BLaER1 treated with 17β-estradiol and CSF1 and Interleukin-3, amounts not matched to agents 10 nM and 100 nM (cell line): ENCODE results near the gene CD2.

Experiments
- H3K27ac ChIP-seq, 11 experiments: shearing (Covaris generic); formaldehyde crosslinking; 2 replicates each; pipeline ENCODE4 v1.8.1; 2022
- H3K27me3 ChIP-seq, 11 experiments: shearing (Covaris generic); formaldehyde crosslinking; 2 replicates each; pipeline ENCODE4 v1.8.1; 2022
- H3K36me3 ChIP-seq, 11 experiments: shearing (Covaris generic); formaldehyde crosslinking; 2 replicates each; pipeline ENCODE4 v1.8.1; 2022
- H3K4me1 ChIP-seq, 10 experiments: shearing (Covaris generic); formaldehyde crosslinking; 2 replicates each; pipeline ENCODE4 v1.8.1; 2022
- H3K4me2 ChIP-seq, 11 experiments: shearing (Covaris generic); formaldehyde crosslinking; 2 replicates each; pipeline ENCODE4 v1.8.1; 2022
- H3K4me3 ChIP-seq, 10 experiments: shearing (Covaris generic); formaldehyde crosslinking; 2 replicates each; pipeline ENCODE4 v1.8.1; 2022
- H3K9ac ChIP-seq, 11 experiments: shearing (Covaris generic); formaldehyde crosslinking; 2 replicates each; pipeline ENCODE4 v1.8.1; 2022
- H3K9me3 ChIP-seq, 11 experiments: shearing (Covaris generic); formaldehyde crosslinking; replicated peaks in 1 of 11; 2 replicates each; pipeline ENCODE4 v1.8.1; 2022
- H4K20me1 ChIP-seq, 11 experiments: shearing (Covaris generic); formaldehyde crosslinking; 2 replicates each; pipeline ENCODE4 v1.8.1; 2022
- Cebpa-rat ChIP-seq, 11 experiments: shearing (Covaris generic); IDR thresholded peaks; 2 replicates each; pipeline ENCODE4 v1.8.1; 2022

CD2 gene

DNA sequence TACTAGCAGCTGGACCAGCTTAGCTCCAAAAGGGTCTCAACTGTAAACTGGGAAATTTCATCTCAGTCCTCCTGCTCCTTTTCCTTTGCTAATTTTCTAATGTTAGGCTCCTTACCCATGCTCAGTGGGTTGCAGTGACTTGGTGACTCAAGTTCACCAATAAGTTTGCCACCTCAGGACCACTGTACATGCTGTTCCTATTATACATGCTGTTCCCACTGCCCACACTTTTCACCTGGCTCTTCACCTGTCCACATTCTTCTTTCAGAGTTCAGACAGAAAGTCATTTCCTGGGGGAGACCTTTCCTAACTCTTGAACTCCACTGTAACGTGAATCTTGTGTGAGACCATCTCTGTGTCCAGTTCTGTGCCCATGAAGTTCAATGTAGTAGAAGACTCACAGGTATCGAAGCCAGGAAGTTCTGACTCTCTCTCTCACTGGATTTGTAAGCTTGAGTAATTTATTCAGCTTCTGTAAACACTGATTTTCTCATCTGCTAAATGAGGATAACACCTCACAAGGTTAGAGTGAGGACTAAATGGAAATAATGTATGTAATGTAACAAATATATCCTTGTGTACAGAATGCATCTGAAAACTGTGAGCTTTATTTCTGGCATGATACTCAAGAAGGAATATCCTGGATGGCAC is 17.9 kb downstream of the CD2 start:
- H3K4me3 ChIP-seq, result no peak overlapping the region
- no peaks in the 10 kb centered on the region for H4K20me1 ChIP-seq
- H3K27me3 ChIP-seq, result peaks cover 0 to 25% (median 0%) of the 10 kb centered on the region in 11 experiments; a peak in 5 of 22 replicates
- peaks cover 24 to 43% (median 36%) of the 10 kb centered on the region in 10 experiments for H3K4me1 ChIP-seq
- no peaks in the 10 kb centered on the region; a peak in 1 of 22 replicates for H3K36me3 ChIP-seq
- peaks cover 30 to 38% (median 32%) of the 10 kb centered on the region in 11 experiments for H3K9me3 ChIP-seq
- no peak overlapping the region for H3K4me2 ChIP-seq
- H3K27ac ChIP-seq, result no peak overlapping the region
- TF ChIP-seq Cebpa-rat (IDR thresholded peaks at IDR 0.05), result no peak
- H3K9ac ChIP-seq, result no peak overlapping the region

DNA sequence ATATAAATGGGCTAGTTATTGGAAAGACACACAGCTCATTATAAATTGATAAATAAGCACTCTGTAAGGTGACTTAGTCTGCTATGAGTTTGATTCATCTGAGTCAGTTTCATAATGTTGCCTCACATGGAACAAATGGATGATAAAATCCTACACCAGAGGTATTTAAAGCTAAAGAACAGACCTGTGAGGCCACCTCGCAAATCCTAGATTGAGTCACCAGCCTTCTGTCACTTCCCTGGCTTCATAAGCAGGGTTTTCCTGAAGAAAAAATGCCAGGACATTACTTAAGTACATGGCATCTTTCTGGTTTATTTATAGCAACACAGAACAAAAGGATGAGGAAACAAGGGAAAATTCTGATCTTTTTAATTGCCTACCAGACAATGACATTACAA is 18.4 kb downstream of the CD2 start:
- no peaks in the 10 kb centered on the region; a peak in 1 of 22 replicates for H3K36me3 ChIP-seq
- peaks cover 25 to 43% (median 36%) of the 10 kb centered on the region in 10 experiments for H3K4me1 ChIP-seq

GRCh38 chr1:116775116-116775752 is 21.0 kb downstream of the CD2 start:
- Histone ChIP-seq H4K20me1 (no peaks in the 10 kb centered on the region), H3K4me2 (no peak overlapping the region), H3K4me3 (no peak overlapping the region), H3K9ac (no peak overlapping the region), H3K9me3 (peaks cover 30 to 38% (median 32%) of the 10 kb centered on the region in 11 experiments), H3K27me3 (peaks cover 0 to 9% (median 0%) of the 10 kb centered on the region in 11 experiments; a peak in 1 of 22 replicates), H3K27ac (no peak overlapping the region), H3K4me1 (peaks cover 14 to 26% (median 17%) of the 10 kb centered on the region in 10 experiments), H3K36me3 (no peaks in the 10 kb centered on the region; a peak in 1 of 22 replicates)
- TF ChIP-seq Cebpa-rat (IDR thresholded peaks at IDR 0.05), result no peak

More for the DNA sequence above, 18.4 kb downstream of the CD2 start:
- Histone ChIP-seq H3K27me3 (peaks cover 0 to 23% (median 0%) of the 10 kb centered on the region in 11 experiments; a peak in 5 of 22 replicates), H3K27ac (no peak overlapping the region), H3K4me2 (no peak overlapping the region), H4K20me1 (no peaks in the 10 kb centered on the region), H3K9ac (no peak overlapping the region), H3K4me3 (no peak overlapping the region), H3K9me3 (peaks cover 30 to 38% (median 32%) of the 10 kb centered on the region in 11 experiments)
- no peak for TF ChIP-seq Cebpa-rat (IDR thresholded peaks at IDR 0.05)

DNA sequence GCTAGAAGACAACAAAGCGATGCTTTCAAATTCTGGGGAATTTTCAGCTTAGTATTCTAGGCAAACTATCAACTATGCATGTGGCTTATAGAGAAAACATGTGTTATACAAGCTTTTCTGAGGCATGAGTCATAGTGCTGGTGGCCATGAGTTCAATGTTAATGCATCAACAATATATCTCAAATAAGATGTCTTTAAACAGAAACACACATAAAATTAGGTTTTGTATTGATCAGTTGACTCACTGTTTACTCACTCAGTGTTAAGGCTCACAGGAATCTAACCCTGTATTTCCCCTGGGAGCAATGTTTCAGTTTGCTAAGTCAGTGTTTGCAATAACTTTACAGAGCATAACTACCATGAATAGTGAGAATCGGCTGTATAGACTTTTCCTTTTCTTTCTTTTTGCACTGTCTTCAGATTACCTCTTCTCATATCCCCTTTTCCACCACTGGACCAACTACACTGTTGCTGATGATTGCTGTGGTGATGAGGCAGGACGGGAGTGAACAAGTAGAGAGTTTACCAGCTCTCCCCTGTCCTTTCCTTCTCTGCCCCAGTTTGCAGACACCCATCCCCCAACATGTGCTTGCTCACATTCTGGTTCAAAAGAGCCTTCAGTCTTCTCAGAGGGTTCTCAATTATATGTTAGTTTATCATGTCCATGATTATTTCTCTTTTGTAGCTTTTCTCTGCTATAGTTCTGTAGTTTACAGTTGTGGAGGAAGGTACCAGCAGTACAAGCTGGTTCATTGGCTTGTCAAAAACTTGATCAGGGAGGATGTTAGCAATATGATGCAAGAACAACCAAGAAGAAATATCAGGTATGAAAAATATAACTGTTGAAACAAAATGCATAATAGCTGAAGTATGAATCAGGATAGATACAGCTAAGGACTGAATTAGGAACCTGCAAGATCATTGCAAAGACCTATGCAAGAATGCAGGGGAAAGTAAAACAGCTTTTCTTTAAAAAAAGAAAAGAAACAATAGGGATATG is 23.9 kb downstream of the CD2 start:
- TF ChIP-seq Cebpa-rat (IDR thresholded peaks at IDR 0.05), result no peak
- H3K9ac ChIP-seq, result no peak overlapping the region
- no peak overlapping the region for H3K27ac ChIP-seq
- no peaks in the 10 kb centered on the region for H3K27me3 ChIP-seq
- H3K4me3 ChIP-seq, result no peak overlapping the region
- peaks cover 8 to 14% (median 11%) of the 10 kb centered on the region in 10 experiments; a peak in 19 of 20 replicates for H3K4me1 ChIP-seq
- peaks cover 27 to 38% (median 32%) of the 10 kb centered on the region in 11 experiments for H3K9me3 ChIP-seq
- no peaks in the 10 kb centered on the region; a peak in 1 of 22 replicates for H3K36me3 ChIP-seq
- H4K20me1 ChIP-seq, result no peaks in the 10 kb centered on the region
- H3K4me2 ChIP-seq, result peak overlapping the region; percentile 6 to 57 (median 35); a peak in 15 of 22 replicates

DNA sequence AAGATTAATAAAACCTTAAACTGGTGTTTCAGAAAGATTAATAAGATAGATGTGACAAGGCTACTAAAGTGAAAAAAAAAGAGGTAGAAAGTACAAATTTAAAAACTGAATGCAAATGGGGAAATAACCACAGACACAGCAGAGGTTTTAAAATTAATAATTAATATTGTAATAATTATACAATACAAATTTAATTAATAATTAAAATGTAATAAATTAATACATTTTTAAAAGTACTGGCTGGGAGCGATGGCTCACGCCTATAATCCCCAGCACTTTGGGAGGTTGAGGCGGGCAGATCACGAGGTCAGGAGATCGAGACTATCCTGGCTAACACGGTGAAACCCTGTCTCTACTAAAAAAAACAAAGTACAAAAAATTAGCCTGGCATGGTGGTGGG is 26.8 kb downstream of the CD2 start:
- Histone ChIP-seq H3K4me3 (no peak overlapping the region), H3K9me3 (peaks cover 17 to 24% (median 21%) of the 10 kb centered on the region in 11 experiments), H4K20me1 (no peaks in the 10 kb centered on the region), H3K27ac (no peak overlapping the region), H3K36me3 (no peaks in the 10 kb centered on the region), H3K4me2 (no peak overlapping the region), H3K27me3 (no peaks in the 10 kb centered on the region), H3K9ac (no peak overlapping the region), H3K4me1 (peaks cover 8 to 27% (median 22%) of the 10 kb centered on the region in 10 experiments; a peak in 19 of 20 replicates)
- TF ChIP-seq Cebpa-rat (IDR thresholded peaks at IDR 0.05), result no peak

- peaks cover 19 to 29% (median 23%) of the 10 kb centered on the region in 11 experiments for H3K9me3 ChIP-seq
- H3K27ac ChIP-seq, result no peak overlapping the region
- no peaks in the 10 kb centered on the region for H4K20me1 ChIP-seq
- H3K9ac ChIP-seq, result no peak overlapping the region
- no peak for TF ChIP-seq Cebpa-rat (IDR thresholded peaks at IDR 0.05)
- no peaks in the 10 kb centered on the region for H3K36me3 ChIP-seq
- H3K4me3 ChIP-seq, result no peak overlapping the region
- H3K4me1 ChIP-seq, result peaks cover 0 to 15% (median 11%) of the 10 kb centered on the region in 10 experiments; a peak in 13 of 20 replicates
- no peaks in the 10 kb centered on the region for H3K27me3 ChIP-seq
- peak overlapping the region in 8 of 11 experiments; percentile 18 to 58 (median 42); a peak in 16 of 22 replicates for H3K4me2 ChIP-seq
These were observed 30.8 kb downstream of the CD2 start for GRCh38 chr1:116785006-116785405.

- H3K36me3 ChIP-seq, result no peaks in the 10 kb centered on the region
- H3K4me2 ChIP-seq, result no peak overlapping the region
- no peak for TF ChIP-seq Cebpa-rat (IDR thresholded peaks at IDR 0.05)
- peaks cover 19 to 29% (median 23%) of the 10 kb centered on the region in 11 experiments for H3K9me3 ChIP-seq
- no peaks in the 10 kb centered on the region for H3K27me3 ChIP-seq
- H3K27ac ChIP-seq, result no peak overlapping the region
- H3K4me1 ChIP-seq, result peaks cover 0 to 15% (median 11%) of the 10 kb centered on the region in 10 experiments; a peak in 13 of 20 replicates
- H3K4me3 ChIP-seq, result no peak overlapping the region
- H3K9ac ChIP-seq, result no peak overlapping the region
- H4K20me1 ChIP-seq, result no peaks in the 10 kb centered on the region
These were observed 31.8 kb downstream of the CD2 start for GRCh38 chr1:116786049-116786448.

- no peaks in the 10 kb centered on the region; a peak in 2 of 22 replicates for H4K20me1 ChIP-seq
- TF ChIP-seq Cebpa-rat (IDR thresholded peaks at IDR 0.05), result no peak
- no peak overlapping the region for H3K9ac ChIP-seq
- H3K36me3 ChIP-seq, result no peaks in the 10 kb centered on the region
- peaks cover 7 to 33% (median 18%) of the 10 kb centered on the region in 10 experiments; a peak in 18 of 20 replicates for H3K4me1 ChIP-seq
- no peak overlapping the region for H3K27ac ChIP-seq
- no peaks in the 10 kb centered on the region for H3K27me3 ChIP-seq
- H3K4me2 ChIP-seq, result no peak overlapping the region
- H3K9me3 ChIP-seq, result peaks cover under 1 to 8% (median 4%) of the 10 kb centered on the region in 11 experiments; a peak in 16 of 22 replicates
- H3K4me3 ChIP-seq, result no peak overlapping the region
These were observed 37.5 kb downstream of the CD2 start for GRCh38 chr1:116791727-116792126.
